Activated gamma-delta T cell treated with anti-CD3 and anti-CD28 coated beads, Interleukin-2, amount 50 U/mL, for 16 hours (primary cell): ENCODE results near the gene DCLK1.
"Not testable (repeated sequence)": the region's sequence is repeated elsewhere in the genome, so short reads cannot be mapped to it uniquely, and the experiment has no call there.

ENCODE experiments used
- DNase-seq: peaks from one replicate; pipeline ENCODE4 v3.0.0-alpha.2; 2020; ENCODE audit warnings: low read depth

Gene DCLK1

DNA sequence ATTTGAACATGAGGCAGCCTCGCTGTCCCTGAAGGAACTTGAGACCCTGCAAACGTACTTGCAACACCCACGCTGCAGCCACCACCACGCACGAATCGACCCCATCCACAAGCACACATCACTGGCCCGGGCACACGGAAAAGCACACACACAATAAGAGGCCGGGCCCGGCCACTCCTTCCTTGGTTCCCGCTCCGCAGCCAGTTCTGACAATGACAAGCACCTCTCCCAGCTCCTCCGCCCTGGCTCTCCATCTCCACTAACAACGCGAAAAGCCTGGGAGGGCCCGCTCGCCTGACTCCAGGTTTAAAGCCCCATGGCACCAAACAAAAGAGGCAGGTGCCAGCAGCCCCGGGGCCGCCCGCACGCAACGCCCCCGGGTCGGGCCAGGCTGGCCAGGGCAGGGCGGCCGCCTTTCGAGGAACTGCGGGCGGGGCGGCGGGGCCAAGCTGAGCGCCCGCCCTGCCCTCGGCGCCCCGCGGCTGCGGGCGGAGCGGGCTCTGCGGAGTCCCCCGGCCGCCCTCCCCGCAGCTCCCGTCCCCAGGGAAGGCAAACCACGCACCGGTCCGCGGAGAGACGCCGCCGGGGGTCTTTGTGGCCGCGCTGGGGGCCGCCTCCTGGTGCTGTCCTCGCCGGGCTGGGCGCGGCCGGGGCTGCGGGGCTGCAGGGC is 495 bp downstream of the DCLK1 start:
- DNase-seq = no peak

DNA sequence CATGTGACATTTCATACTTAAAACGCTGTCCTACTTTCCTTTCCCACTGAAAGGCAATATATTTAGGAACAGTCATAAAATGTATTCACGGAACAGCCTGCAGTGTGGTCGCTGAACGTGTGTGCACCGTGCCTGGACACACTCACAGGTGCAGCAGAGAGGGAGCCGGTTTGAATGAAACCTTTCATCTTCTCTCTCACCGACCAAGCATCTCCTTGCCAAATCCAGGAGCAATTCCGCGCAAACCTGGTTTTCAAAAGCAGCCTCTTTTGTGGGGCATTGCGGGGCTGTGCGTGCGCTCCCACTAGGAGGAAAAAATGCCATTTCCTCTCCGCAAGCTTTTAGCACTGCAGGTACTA is 1.0 kb downstream of the DCLK1 start:
- no peak for DNase-seq

DNA sequence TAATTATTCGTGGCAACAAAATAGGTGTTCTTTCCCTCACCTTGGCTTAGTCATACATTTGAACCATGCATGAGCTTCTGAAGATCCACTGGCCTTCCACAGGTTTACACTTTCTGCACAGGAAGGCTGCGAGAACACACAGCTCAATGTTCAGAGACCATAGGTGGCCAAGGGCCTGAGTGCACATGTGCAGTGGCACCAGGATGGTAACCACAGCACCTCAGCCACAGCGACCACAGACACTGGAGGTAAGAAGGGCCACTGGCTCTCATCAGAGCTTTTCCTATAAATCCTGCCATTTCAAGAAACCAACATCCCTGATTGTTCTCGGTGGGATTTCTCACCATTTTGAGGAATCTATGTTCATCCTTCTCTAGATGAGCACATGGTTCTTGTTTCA is 1.6 kb downstream of the DCLK1 start:
- DNase-seq = no peak

DNA sequence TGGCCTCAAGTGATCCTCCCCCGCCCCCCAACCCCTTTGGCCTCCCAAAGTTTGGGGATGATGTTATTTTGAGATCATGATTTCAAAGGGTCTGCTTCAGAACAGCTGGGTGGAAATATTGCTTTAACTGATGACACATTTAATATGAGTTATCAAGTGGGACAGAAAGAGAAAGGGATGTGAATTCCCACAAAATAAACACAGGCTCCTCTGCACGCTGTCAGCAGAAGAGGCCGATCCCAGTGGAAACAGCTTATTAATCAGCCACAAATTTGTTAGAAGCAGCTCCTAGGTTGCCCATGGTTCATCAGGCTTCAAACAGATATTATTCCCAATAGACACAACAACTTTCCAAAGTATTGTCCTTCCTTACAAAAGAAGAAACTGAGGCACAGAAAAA is 4.7 kb downstream of the DCLK1 start:
- DNase-seq = no peak

DNA sequence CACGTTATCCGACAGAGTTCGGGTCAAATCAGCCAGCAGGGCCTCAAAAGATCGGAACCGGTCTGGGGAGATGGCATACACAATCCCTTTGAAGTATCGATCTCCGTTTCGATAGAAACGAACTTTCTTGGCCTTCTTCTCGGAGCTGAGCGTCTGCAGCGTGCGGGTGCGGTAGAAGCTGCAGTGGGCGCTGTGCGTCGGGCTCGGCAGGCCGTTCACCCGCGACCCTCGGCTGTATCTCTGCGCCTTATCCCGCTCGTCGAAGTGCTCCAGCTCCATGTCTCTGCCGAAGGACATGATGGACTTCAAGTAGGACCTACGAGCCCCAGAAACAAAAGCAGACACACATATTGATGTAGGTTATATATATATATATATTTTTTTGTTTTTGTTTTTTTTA is 5.3 kb downstream of the DCLK1 start:
- no peak for DNase-seq

DNA sequence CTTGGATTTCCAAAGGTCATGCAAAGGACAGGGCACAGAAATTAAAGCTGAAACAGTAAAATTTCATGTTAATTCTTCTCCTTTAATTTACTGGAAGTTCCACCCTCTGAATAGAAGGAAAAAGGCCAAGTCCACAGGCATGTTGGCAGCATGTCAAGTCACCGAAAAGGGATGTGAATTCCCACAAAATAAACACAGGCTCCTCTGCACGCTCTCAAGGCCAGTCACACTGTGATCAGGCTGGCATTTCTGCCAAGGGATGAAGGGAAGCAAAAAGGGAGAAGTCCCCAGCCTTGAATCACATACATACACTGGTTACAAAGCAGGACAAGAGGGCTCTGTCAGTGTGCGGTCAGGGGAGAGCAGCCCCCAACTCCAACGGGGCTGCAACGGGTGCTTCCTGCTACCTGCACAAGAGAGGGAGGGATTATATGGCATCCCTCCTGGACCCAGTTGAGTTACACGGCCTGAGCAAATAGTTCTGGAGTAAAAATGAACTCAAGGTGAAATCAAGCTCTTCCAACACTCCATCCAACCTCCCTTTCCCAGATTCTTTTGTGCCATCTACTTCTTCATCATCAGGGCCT is 6.9 kb downstream of the DCLK1 start:
- no peak for DNase-seq

DNA sequence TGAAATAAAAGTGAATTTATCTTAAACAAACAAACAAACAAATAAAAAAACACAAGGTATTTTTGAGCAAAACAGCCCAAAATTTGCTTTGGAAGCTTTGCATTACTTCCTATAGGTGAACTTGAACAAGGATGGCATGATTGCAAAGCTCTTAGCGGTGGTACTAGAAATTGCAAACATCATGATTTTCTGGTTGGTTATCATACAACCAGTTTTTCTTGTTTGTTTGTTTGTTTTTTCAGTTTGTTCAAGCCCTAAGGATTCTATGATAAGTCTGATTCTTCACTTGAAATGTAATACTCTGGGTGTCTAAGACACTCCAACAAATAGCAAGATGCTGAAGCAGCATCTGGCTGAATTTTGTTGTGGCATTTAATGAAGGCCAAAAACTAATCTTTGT is 15.9 kb downstream of the DCLK1 start:
- DNase-seq = no peak

DNA sequence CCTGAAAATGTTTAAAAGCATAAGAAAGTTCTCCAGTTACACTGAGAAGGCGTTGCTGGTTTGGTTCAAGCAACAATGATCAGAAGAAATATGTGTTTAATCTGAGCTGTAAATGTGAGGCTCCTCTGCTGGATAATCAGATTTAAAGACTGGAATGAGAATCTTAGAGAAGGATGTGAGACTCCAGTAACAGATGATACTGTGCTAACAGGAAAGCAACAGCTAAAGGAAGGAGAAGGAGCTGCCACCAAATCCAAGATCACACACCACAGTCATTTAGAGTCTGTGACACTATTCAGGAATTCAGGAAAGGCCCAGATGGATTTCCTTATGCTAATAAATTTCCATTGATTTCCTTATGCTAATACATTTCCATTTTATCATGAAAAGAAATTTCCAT is 16.9 kb downstream of the DCLK1 start:
- no peak for DNase-seq

DNA sequence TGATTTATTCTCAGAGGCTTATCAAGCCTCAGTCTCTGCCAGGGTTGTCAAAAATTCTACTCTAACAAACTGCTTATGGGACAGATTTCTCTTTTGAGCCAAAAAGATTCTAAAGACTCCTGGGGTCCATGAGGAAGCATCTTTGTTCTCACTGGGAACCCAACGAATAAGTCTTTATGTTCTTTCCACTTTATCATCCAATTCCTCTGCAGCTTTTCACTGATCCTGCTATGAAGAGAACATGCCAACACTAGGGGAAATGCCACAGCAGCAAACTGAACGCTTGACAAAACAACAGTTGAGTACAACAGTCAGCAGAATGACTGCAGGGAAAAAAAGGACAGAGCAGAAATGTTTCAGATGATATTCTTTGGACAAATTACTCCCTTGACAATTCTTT is 22.2 kb downstream of the DCLK1 start:
- no peak for DNase-seq

DNA sequence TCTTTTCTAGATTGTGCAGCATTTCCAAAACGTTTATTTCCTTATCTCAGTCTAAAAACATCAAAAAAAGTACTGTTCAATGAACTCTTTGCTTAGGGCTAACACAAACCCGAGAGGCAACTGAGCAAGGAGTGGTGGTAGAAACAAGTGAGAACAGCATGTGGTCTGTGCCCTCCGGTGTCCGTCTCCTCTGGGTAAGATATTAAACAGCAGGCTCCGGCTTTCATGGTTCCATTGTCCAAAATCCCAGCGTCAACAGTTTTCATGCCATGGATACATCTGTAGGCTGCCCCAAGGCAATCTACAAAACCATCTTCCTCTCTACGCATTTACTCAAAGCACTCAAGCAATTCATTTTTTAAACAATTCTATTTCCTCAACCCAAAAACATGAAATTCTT is 22.8 kb downstream of the DCLK1 start:
- DNase-seq = no peak

DNA sequence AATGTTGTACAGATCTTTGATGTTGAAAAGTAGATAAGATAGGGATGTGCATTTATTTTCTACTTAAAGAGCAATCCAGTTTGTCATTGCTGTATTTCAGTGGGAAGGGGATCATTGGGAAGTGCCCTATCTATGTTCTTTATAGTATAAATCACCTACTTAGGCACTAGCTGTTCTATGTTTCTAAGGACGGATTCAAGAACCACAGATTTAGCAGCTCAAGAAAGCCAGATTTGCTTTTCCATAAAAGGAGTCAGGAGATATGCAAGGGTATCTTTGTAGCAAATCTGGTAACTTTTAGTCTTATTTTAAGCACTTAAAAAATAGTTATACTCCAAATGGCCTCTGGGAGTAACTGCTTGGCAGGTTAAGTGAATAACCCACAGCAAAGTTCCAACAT is 23.7 kb downstream of the DCLK1 start:
- DNase-seq = no peak

DNA sequence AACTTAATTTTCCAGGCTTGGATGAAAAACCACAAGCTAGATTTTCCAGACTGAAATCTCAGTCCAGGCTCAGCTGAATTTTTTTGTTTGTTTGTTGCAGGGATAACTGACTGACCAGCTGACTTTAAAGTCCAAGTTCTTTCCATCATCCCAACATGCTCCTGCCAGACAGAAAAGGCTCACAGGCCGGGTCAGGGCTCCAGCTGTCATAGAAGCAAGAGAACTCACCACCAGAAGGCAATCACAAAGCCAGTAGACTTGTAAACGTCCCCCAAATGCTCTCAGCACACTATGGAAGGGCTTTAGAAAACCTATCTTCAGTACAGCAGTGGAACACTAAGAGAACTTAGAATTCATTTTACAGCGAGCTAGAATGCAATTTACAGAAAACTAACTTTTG is 25.5 kb downstream of the DCLK1 start:
- DNase-seq = no peak

DNA sequence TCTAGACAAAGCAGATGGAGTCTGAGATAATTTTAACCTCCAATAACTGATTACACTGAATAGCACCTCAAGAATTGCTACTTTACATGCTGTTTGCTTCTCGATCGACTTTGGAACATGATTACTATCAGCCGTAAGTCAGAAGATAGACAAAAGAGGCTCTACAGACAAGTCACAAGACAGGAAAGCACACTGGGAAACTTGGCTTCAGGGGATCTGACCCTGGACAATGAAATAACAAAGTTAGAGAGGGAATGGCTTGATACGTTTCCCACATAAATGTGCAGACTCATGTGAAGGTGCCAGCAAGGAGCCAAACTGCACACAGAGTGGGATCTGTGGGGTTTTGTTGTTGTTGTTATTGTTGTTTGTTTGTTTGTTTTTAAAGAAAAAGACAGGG is 28.5 kb downstream of the DCLK1 start:
- DNase-seq = no peak

DNA sequence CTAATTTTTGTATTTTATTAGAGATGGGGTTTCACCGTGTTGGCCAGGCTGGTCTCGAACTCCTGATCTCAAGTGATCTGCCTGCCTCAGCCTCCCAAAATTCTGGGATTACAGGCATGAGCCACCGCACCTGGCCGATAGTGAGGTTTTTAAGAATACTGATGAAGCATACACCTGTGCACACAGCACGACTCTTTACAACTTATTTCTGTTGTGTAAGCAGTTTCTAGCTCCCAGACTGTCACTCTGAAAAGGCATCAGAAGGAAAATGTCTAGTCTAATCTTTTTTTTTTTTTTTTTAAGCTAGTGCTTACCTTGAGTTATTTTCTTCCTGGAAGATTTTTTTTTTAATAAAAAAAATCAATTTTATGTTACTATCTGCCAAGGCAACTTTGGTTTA is 29.3 kb downstream of the DCLK1 start:
- not testable (repeated sequence) for DNase-seq

DNA sequence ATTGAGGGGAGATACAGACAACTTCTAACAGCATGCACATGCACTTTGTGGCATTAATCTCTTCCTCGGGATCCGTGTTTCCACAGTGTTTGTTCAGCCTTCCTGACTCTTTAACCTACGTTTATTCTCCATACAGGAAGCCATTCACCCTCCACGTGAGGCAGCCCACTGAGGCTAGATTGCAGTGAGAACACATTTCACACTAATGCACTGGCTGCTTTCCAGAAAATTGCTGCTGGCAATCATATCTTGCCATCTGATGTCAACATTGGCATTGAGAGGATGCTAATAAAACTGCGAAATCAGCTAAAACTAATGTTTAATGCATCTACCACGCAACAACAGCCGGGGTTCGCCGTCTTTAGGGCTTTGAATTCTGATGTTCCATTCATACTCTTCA is 30.0 kb downstream of the DCLK1 start:
- DNase-seq = no peak

DNA sequence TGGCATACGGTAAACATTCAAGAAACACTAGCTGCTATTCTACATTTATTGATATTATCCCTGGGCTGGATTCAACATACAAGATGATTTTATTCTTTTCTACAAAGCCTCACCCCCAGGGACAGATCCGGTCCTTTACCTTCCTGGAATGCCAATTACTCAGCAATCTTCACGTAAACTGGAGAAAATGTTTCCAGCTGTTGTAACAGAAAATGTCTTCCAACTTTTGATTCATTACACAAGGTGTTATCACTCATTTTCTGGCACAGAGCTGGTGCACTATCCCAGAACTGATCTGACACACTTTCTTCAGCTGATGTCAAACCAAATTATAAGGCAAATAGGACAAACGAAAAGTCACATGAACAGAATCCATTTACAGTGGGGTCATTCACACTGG is 33.1 kb downstream of the DCLK1 start:
- no peak for DNase-seq

DNA sequence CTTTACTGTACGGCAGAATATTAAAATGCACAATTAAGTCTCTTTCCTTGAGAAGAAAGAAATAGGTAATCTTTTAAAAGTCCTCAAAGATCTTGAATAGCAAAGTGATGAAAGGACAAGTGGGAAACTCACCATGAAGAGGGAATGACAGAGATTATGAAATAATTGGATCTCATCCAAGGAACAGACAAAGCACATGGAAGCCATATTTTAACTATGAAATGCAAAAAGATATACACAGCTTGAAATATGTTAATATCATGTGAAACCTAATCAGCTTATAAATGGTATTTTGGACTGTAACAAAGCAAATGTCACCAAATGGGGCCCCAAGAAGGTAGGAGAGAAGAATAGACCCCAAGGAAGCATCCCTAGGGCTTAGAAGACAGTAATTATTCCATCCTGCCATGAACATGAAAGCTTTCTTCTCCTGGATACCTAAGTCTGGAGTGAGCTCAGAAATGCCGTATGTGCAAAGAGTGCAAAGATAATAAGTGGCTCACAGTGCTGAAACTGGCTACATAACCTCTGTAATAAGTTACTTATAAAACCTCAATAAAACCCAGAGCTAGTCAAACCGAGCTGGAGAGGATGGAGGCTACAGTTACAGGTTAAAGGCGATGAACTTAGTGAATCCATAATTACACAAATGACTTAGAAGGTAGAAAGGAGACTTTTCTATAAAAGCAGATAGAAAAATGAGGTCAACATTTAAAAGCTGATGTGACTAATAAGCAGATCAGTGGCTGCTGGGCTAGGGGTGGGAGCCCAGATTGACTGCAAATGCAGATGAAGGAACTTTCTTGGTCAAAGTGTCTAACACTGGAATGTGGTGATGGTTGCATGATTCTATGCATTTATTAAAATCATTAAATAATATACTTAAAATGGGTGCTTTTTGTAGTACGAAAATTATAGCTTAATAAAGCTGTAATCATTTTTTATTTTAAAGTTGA is 34.4 kb downstream of the DCLK1 start:
- no peak for DNase-seq

DNA sequence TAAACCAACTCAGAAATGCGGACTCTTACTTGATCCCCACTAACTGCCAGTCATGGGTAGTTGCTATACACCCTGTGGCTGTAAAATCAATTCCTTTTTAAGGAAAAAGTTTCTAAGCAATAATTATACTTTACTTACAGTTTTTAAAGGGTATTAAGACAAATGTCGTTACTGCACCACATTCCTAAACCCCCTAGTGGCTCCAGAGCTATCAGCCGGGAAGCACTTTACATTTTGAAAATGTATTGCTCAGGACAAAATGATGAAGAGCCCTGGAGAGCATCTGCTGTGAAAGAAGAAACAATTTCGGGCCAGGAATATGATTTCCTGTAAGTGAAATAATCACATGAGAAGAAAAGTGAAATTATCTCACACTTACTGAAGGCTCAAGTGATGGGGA is 36.7 kb downstream of the DCLK1 start:
- no peak for DNase-seq

DNA sequence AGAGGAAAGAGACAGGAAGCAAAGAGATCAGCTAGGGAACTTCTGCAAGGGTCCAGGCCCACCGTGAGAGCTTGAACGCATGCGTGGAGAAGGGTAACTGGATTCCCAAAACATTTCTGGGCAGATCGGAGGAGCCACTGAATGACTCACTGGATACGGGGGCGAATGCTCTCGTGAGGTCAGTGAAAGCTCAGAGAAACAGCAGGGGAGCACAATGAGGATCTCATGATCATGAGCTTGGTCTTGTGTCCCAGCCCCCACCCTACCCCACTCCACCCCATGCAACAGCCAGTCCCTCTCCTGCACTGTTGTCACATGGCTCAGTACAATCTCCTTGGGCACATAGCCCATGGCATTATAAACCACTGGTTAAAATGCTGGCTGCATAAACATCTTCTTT is 40.6 kb downstream of the DCLK1 start:
- DNase-seq = no peak

DNA sequence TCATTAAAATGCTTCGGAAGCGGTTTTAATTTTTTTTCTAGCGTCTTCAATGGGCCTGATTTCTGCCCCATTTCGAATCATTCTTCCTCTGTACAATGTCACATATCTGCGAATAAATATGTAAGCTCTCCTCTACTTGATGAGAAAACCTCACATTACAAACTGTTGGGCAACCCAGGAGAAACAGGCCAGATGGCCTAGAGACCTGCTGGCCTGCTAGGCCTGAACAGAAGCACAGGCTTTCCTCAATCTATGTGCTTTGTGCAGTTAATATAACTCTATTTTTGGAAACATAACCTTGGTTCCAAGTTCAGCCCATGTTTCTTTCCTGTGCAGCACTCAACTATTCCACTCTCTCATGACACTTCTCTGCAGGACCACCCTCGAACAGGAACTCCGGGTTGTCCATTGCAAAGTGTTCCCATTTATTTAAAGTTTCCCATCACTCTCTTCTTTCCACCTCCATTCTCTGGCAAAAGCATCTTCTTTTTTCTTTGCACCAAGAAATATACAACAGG is 42.0 kb downstream of the DCLK1 start:
- DNase-seq = no peak

DNA sequence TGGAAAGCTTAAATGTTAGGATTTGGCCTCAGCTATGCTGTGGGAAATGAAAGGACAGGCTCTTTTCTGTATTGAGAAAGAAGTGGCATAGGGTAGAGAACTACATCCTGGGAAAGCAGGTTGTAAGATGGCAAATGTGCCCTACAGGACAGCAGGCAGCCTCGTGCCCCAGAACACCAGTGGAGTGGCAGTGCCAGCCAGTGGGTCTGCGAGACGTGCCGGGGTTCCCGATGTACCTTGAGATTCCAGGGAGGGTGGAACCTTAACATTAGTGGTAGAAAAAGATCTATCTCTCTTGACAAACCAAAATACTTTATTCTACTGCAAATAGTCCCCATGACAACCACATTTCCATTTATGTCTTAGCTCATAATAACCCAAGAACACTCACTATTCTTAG is 42.7 kb downstream of the DCLK1 start:
- no peak for DNase-seq

DNA sequence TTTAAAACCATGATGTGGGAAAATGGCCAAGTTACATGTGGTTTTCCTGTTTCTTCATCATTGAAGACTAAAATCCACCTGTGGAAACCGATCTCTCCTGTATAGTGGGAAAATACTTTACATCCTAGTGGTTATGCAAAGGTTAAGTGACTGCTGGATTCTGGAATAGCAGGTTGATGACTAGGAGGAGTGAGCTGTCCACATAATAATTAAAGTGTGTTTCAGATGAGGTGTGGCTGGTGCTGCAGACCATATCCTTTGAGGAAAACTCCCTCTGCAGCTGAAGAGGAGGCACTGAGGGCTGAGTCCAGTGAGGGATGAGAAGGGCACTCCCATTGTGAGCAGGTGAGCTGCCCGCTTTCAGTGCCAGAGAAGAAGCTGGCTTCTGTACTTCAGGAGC is 43.2 kb downstream of the DCLK1 start:
- DNase-seq = no peak

DNA sequence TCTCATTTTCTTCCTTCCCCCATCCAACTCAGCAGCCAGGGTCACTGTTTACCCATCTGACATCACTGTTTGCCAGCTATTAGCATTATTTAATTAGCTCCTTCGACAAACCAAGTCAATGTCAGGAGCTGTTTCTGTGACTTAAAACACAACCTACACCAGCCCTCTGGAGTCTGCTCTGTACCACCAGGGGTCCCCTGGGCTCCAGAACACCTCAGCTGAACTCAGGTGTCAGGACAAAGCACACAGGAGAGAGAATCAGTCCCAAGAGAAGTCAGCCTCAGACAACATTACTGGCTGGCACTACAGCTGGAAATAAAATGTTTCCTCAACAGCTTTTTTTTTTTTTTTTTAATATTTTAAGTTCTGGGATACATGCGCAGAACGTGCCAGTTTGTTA is 45.1 kb downstream of the DCLK1 start:
- DNase-seq = no peak
